Activated CD4-positive, CD25-positive, alpha-beta regulatory T cell treated with anti-CD3 and anti-CD28 coated beads, Interleukin-2, amount 50 U/mL, for 72 hours (primary cell): ENCODE results near the gene ZSCAN21.

Experiments used
- DNase-seq: peaks from one replicate; pipeline ENCODE4 v3.0.0; 2021

Gene ZSCAN21

GRCh38 chr7:100029596-100029995 is 20.0 kb upstream of the ZSCAN21 start:
- DNase-seq: no peak

GRCh38 chr7:100033526-100033925 is 16.0 kb upstream of the ZSCAN21 start:
- no peak for DNase-seq

- no peak for DNase-seq
These were observed 14.6 kb upstream of the ZSCAN21 start for GRCh38 chr7:100034871-100035510.

- DNase-seq: no peak
These were observed 13.7 kb upstream of the ZSCAN21 start for GRCh38 chr7:100035876-100036275.

- no peak for DNase-seq
These were observed 11.2 kb upstream of the ZSCAN21 start for GRCh38 chr7:100038326-100038725.

GRCh38 chr7:100040575-100040974 is 9.0 kb upstream of the ZSCAN21 start:
- DNase-seq: no peak

GRCh38 chr7:100044718-100045117 is 4.9 kb upstream of the ZSCAN21 start:
- no peak for DNase-seq

GRCh38 chr7:100048680-100049079 is 894 bp upstream of the ZSCAN21 start:
- DNase-seq: no peak

GRCh38 chr7:100051611-100052010 is 2.0 kb downstream of the ZSCAN21 start:
- no peak for DNase-seq

GRCh38 chr7:100053215-100053614 is 3.6 kb downstream of the ZSCAN21 start:
- DNase-seq: no peak

GRCh38 chr7:100057006-100057405 is 7.4 kb downstream of the ZSCAN21 start:
- DNase-seq: no peak

GRCh38 chr7:100059251-100059739 is 9.7 kb downstream of the ZSCAN21 start:
- DNase-seq: no peak

GRCh38 chr7:100061518-100062193 is 12.1 kb downstream of the ZSCAN21 start:
- no peak for DNase-seq

- no peak for DNase-seq
These were observed 13.8 kb downstream of the ZSCAN21 start for GRCh38 chr7:100063376-100063775.

- no peak for DNase-seq
These were observed 14.6 kb downstream of the ZSCAN21 start for GRCh38 chr7:100064162-100064561.

GRCh38 chr7:100065452-100066186 is 16.0 kb downstream of the ZSCAN21 start:
- DNase-seq: no peak

- no peak for DNase-seq
These were observed 17.4 kb downstream of the ZSCAN21 start for GRCh38 chr7:100066953-100067352.

GRCh38 chr7:100069991-100070390 is 20.4 kb downstream of the ZSCAN21 start:
- no peak for DNase-seq

- no peak for DNase-seq
These were observed 21.6 kb downstream of the ZSCAN21 start for GRCh38 chr7:100071018-100071723.

- no peak for DNase-seq
These were observed 22.9 kb downstream of the ZSCAN21 start for GRCh38 chr7:100072462-100072861.

GRCh38 chr7:100074841-100075240 is 25.3 kb downstream of the ZSCAN21 start:
- no peak for DNase-seq

- DNase-seq: no peak
These were observed 25.8 kb downstream of the ZSCAN21 start for GRCh38 chr7:100075418-100075817.

GRCh38 chr7:100077205-100077604 is 27.6 kb downstream of the ZSCAN21 start:
- no peak for DNase-seq
